CD14-positive monocyte (primary cell): ENCODE data around the gene PRM3. TPM values are rescaled to one million over a fixed set of nuclear protein-coding genes. Genes with fewer than 3 reads are reported as not detected.

Source experiments
- DNase-seq, 3 donors: peaks; one replicate each; pipeline ENCODE4 v3.0.0-alpha.2; 2011 to 2022
- H2AFZ ChIP-seq: 2 replicates; pipeline ENCODE4 v1.6.0; 2012; ENCODE audit warnings: mild to moderate bottlenecking, low read depth, low read length, inconsistent platforms; ENCODE audit not compliant: insufficient read depth, poor library complexity, severe bottlenecking
- H3K27ac ChIP-seq, 2 donors: 1 replicate in 1 of 2; 2 replicates in 1 of 2; pipeline ENCODE4 v1.5.1; 2012 to 2013; ENCODE audit warnings: low read length in 2 of 2, control low read depth in 1 of 2, inconsistent platforms in 1 of 2, low read depth in 1 of 2, mild to moderate bottlenecking in 1 of 2
- H3K27me3 ChIP-seq, 2 donors: one replicate each; pipeline versions ENCODE4 v1.6.0 to v1.6.1; 2011 to 2013; ENCODE audit warnings: low read length in 2 of 2; ENCODE audit not compliant: control insufficient read depth in 2 of 2, insufficient read depth in 2 of 2
- H3K36me3 ChIP-seq, 2 donors: replicated peaks in 1 of 2; 1 replicate in 1 of 2; 2 replicates in 1 of 2; pipeline versions ENCODE4 v1.5.1 to v1.6.1; 2012 to 2013; ENCODE audit warnings: low read length in 2 of 2, control low read depth in 1 of 2, inconsistent platforms in 1 of 2, mild to moderate bottlenecking in 1 of 2; ENCODE audit not compliant: insufficient read depth in 2 of 2, control insufficient read depth in 1 of 2
- H3K4me1 ChIP-seq, 2 donors: 1 replicate in 1 of 2; 2 replicates in 1 of 2; pipeline versions ENCODE4 v1.5.1 to v1.6.1; 2012 to 2013; ENCODE audit warnings: low read length in 2 of 2, control low read depth in 1 of 2, inconsistent platforms in 1 of 2, mild to moderate bottlenecking in 1 of 2, moderate library complexity in 1 of 2; ENCODE audit not compliant: insufficient read depth in 2 of 2, control insufficient read depth in 1 of 2
- H3K4me2 ChIP-seq: replicated peaks from 2 replicates; pipeline ENCODE3; 2012; ENCODE audit warnings: low read length, moderate library complexity, mild to moderate bottlenecking; ENCODE audit not compliant: poor library complexity, severe bottlenecking; ENCODE audit errors: extremely low read depth
- H3K4me3 ChIP-seq, 3 experiments: fragments of 200-600 bp in 1 of 3; sonication (generic) in 1 of 3; replicated peaks in 1 of 3; 1 replicate in 2 of 3; 2 replicates in 1 of 3; pipeline ENCODE4 v1.5.1; 2011 to 2013; ENCODE audit warnings: low read length in 3 of 3, mild to moderate bottlenecking in 3 of 3, control low read depth in 2 of 3, low read depth in 2 of 3, inconsistent platforms in 1 of 3, moderate library complexity in 1 of 3
- H3K79me2 ChIP-seq: 2 replicates; pipeline ENCODE4 v1.6.0; 2012; ENCODE audit warnings: mild to moderate bottlenecking, control low read depth, inconsistent platforms, low read length, moderate library complexity; ENCODE audit not compliant: insufficient read depth
- H3K9ac ChIP-seq: 2 replicates; pipeline ENCODE4 v1.6.0; 2017; ENCODE audit warnings: low read length, mild to moderate bottlenecking; ENCODE audit not compliant: insufficient read depth, poor library complexity, severe bottlenecking
- H3K9me3 ChIP-seq, 2 donors: replicated peaks in 1 of 2; 1 replicate in 1 of 2; 2 replicates in 1 of 2; pipeline versions ENCODE4 v1.5.1 to v1.6.1; 2012 to 2013; ENCODE audit warnings: low read length in 2 of 2, control low read depth in 1 of 2; ENCODE audit not compliant: control insufficient read depth in 1 of 2, insufficient read depth in 1 of 2
- H4K20me1 ChIP-seq: 2 replicates; pipeline ENCODE4 v1.6.0; 2012; ENCODE audit warnings: mild to moderate bottlenecking, low read length, control low read depth, moderate library complexity; ENCODE audit not compliant: insufficient read depth
- H3K27ac Mint-ChIP-seq, 7 donors: one replicate each; pipeline ENCODE4 v1.8.0; 2020; ENCODE audit warnings: mild to moderate bottlenecking in 7 of 7, mixed read lengths in 7 of 7, moderate library complexity in 6 of 7, inconsistent platforms in 2 of 7
- H3K27me3 Mint-ChIP-seq, 3 donors: one replicate each; pipeline ENCODE4 v1.8.0; 2021 to 2022; ENCODE audit warnings: low read depth in 3 of 3, mild to moderate bottlenecking in 3 of 3, mixed read lengths in 3 of 3, moderate library complexity in 3 of 3, inconsistent platforms in 1 of 3
- H3K36me3 Mint-ChIP-seq, 2 donors: one replicate each; pipeline ENCODE4 v1.8.0; 2020; ENCODE audit warnings: mixed read lengths in 2 of 2, inconsistent platforms in 1 of 2, mild to moderate bottlenecking in 1 of 2
- H3K4me1 Mint-ChIP-seq: one replicate; pipeline ENCODE4 v1.8.0; 2020; ENCODE audit warnings: mild to moderate bottlenecking, mixed read lengths
- H3K4me3 Mint-ChIP-seq, 2 donors: one replicate each; pipeline ENCODE4 v1.8.0; 2020; ENCODE audit warnings: mild to moderate bottlenecking in 2 of 2, mixed read lengths in 2 of 2, moderate library complexity in 1 of 2
- H3K9me3 Mint-ChIP-seq, 7 donors: one replicate each; pipeline ENCODE4 v1.8.0; 2020 to 2022; ENCODE audit warnings: mixed read lengths in 7 of 7, mild to moderate bottlenecking in 6 of 7, moderate library complexity in 6 of 7, inconsistent platforms in 2 of 7
- CTCF ChIP-seq: fragments of 200-600 bp; IDR thresholded peaks from one replicate; pipeline ENCODE4 v1.8.0; 2022; ENCODE audit warnings: antibody characterized with exemption, mild to moderate bottlenecking
- WGBS: methylation state at CpG from one replicate; pipeline ENCODE4 v1.1.5; 2013; ENCODE audit warnings: missing lambda C conversion rate; ENCODE audit not compliant: insufficient coverage; 5-methylcytosine and 5-hydroxymethylcytosine counted together
- intact Hi-C, 2 donors: fragments of 100-400 bp; cut with micrococcal nuclease; formaldehyde crosslinking; loops; one replicate each; pipeline versions ENCODE4 v1.15.0 to v1.15.1; 2023
- polyA plus RNA-seq, 3 donors: library from polyadenylated mRNA; depleted of rRNA in 1 of 3; unstranded in 2 of 3; stranded (reverse) in 1 of 3; fragments of 300-500 nt in 2 of 3; fragments of >200 nt in 1 of 3; fragmentation: Illumina TruSeq in 2 of 3; gene quantifications; 1 replicate in 2 of 3; 2 replicates in 1 of 3; pipeline ENCODE4 v1.2.3, GENCODE V29; 2012 to 2021

Gene PRM3
- polyA plus RNA-seq, 3 donors: not detected

GRCh38 chr16:11289202-11289601 is 15.8 kb upstream of the PRM3 start:
- intact Hi-C loops: no loop called here
- no peak for DNase-seq
- H4K20me1 ChIP-seq: no peaks in the 10 kb centered on the region
- H3K36me3 ChIP-seq: no peaks in the 10 kb centered on the region
- peaks cover 0 to 2% of the 10 kb centered on the region in 2 donors for H3K27me3 ChIP-seq
- H3K79me2 ChIP-seq: no peaks in the 10 kb centered on the region
- no CpG with 5 or more reads among the region's 2 CpGs for WGBS
- Mint-ChIP-seq H3K9me3 (peaks cover 0 to 5% (median 0%) of the 10 kb centered on the region in 7 donors), H3K4me3 (no peak overlapping the region), H3K27me3 (peaks cover 40 to 49% (median 45%) of the 10 kb centered on the region in 3 donors), H3K36me3 (peaks cover 0 to 4% of the 10 kb centered on the region in 2 donors), H3K27ac (peak overlapping the region in 1 of 7 donors; percentile 27), H3K4me1 (peaks cover 8% of the 10 kb centered on the region)
- TF ChIP-seq CTCF: no peak
- no peak overlapping the region for H2AFZ ChIP-seq
- no peaks in the 10 kb centered on the region for H3K9me3 ChIP-seq
- H3K4me2 ChIP-seq: no peak overlapping the region
- no peak overlapping the region for H3K9ac ChIP-seq
- no peak overlapping the region for H3K27ac ChIP-seq
- no peak overlapping the region for H3K4me3 ChIP-seq
- peaks cover 0 to 6% of the 10 kb centered on the region in 2 donors for H3K4me1 ChIP-seq

GRCh38 chr16:11285842-11286241 is 12.4 kb upstream of the PRM3 start:
- intact Hi-C loops: no loop called here
- peaks cover 0 to 6% of the 10 kb centered on the region in 2 donors for H3K4me1 ChIP-seq
- H3K27ac ChIP-seq: no peak overlapping the region
- H3K9me3 Mint-ChIP-seq: peaks cover 0 to 5% (median 0%) of the 10 kb centered on the region in 7 donors
- no peak overlapping the region for H3K4me3 Mint-ChIP-seq
- no peak overlapping the region for H3K4me3 ChIP-seq
- no peak overlapping the region for H3K4me2 ChIP-seq
- H3K27ac Mint-ChIP-seq: no peak overlapping the region
- no peak for TF ChIP-seq CTCF
- no peaks in the 10 kb centered on the region for H3K79me2 ChIP-seq
- H4K20me1 ChIP-seq: no peaks in the 10 kb centered on the region
- H3K9ac ChIP-seq: no peak overlapping the region
- no peak for DNase-seq
- H3K36me3 Mint-ChIP-seq: peaks cover 0 to 3% of the 10 kb centered on the region in 2 donors
- peaks cover 23 to 47% (median 25%) of the 10 kb centered on the region in 3 donors for H3K27me3 Mint-ChIP-seq
- peaks cover 0 to 2% of the 10 kb centered on the region in 2 donors for H3K27me3 ChIP-seq
- no peak overlapping the region for H2AFZ ChIP-seq
- WGBS: 100% methylated on average over 1 of the region's 2 CpGs
- no peaks in the 10 kb centered on the region for H3K36me3 ChIP-seq
- peaks cover 12% of the 10 kb centered on the region for H3K4me1 Mint-ChIP-seq
- no peaks in the 10 kb centered on the region for H3K9me3 ChIP-seq
